GM12878 (cell line): ENCODE data around the gene TMPRSS2. TPM values are rescaled to one million over a fixed set of nuclear protein-coding genes. Genes with fewer than 3 reads are reported as not detected.

ENCODE experiments used
- ATAC-seq: fragments of 200-7000 bp; cut with Tn5 transposase; 3 replicates; pipeline ENCODE4 v1.9.1; 2020; ENCODE audit warnings: mild to moderate bottlenecking, moderate library complexity
- BruUV-seq: library from RNA; stranded (reverse); fragments of 400-500 nt; replicated peaks from 2 replicates; lab custom pipeline; 2021; lab: Mats Ljungman, UMichigan
- CTCF ChIA-PET: fragments of 300-600 bp; sonication (Branson Sonifier 250); formaldehyde crosslinking; extraction: SDS; loops from one replicate; lab custom pipeline; 2021; ENCODE audit warnings: inconsistent platforms; lab: Yijun Ruan, JAX
- POLR2A ChIA-PET: fragments of 350-600 bp; formaldehyde crosslinking; extraction: SDS; loops from one replicate; lab custom pipeline; 2021; ENCODE audit warnings: inconsistent platforms; lab: Charles Lee
- RAD21 ChIA-PET: fragments of 300-600 bp; sonication (Branson Sonifier 250); formaldehyde crosslinking; loops from one replicate; lab custom pipeline; 2023; ENCODE audit warnings: antibody characterized with exemption; ENCODE audit not compliant: unreplicated experiment; lab: Charles Lee
- SMC1A ChIA-PET: fragments of 300-600 bp; sonication (Branson Sonifier 250); formaldehyde crosslinking; loops from one replicate; lab custom pipeline; 2023; ENCODE audit not compliant: unreplicated experiment, uncharacterized antibody; lab: Charles Lee
- DNase-seq: peaks from one replicate; pipeline ENCODE4 v3.0.0-alpha.2; 2011; ENCODE audit warnings: low read depth, low spot score
- FAIRE-seq: peaks from 3 replicates; lab custom pipeline; 2011; peaks lifted over from hg19 to GRCh38; lab: Jason Lieb, UNC
- H2AFZ ChIP-seq: 2 replicates; pipeline ENCODE4 v1.6.0; 2011; ENCODE audit warnings: low read depth, low read length, control low read depth; ENCODE audit not compliant: control insufficient read depth
- H3K27ac ChIP-seq: 2 replicates; pipeline ENCODE4 v1.5.1; 2011; ENCODE audit warnings: control low read depth; ENCODE audit not compliant: control insufficient read depth, insufficient read depth
- H3K27me3 ChIP-seq, 2 experiments: replicated peaks in 1 of 2; 2 replicates each; pipeline versions ENCODE4 v1.6.0 to v1.6.1; 2011; ENCODE audit warnings: low read length in 1 of 2; ENCODE audit not compliant: control insufficient read depth in 2 of 2, insufficient read depth in 2 of 2
- H3K36me3 ChIP-seq, 2 experiments: 2 replicates each; pipeline ENCODE4 v1.5.1; 2011; ENCODE audit warnings: low read length in 1 of 2; ENCODE audit not compliant: control insufficient read depth in 2 of 2, insufficient read depth in 2 of 2
- H3K4me1 ChIP-seq: 2 replicates; pipeline ENCODE4 v1.6.1; 2011; ENCODE audit warnings: mild to moderate bottlenecking, low read length, moderate library complexity, mixed read lengths; ENCODE audit not compliant: control insufficient read depth, insufficient read depth
- H3K4me2 ChIP-seq: 2 replicates; pipeline ENCODE4 v1.6.0; 2011; ENCODE audit warnings: control low read depth; ENCODE audit not compliant: control insufficient read depth, insufficient read depth
- H3K4me3 ChIP-seq: fragments of 200-600 bp; sonication (generic); 2 replicates; pipeline ENCODE4 v1.5.1; 2016
- H3K79me2 ChIP-seq: 2 replicates; pipeline ENCODE4 v1.6.0; 2011; ENCODE audit warnings: low read length; ENCODE audit not compliant: control insufficient read depth, insufficient read depth
- H3K9ac ChIP-seq: 2 replicates; pipeline ENCODE4 v1.8.0; 2011; ENCODE audit warnings: low read length, control low read depth, mixed read lengths; ENCODE audit not compliant: control insufficient read depth, insufficient read depth
- H3K9me3 ChIP-seq: replicated peaks from 3 replicates; pipeline ENCODE4 v1.5.1; 2011; ENCODE audit warnings: mild to moderate bottlenecking, low read length; ENCODE audit not compliant: control insufficient read depth, insufficient read depth
- H4K20me1 ChIP-seq: 2 replicates; pipeline ENCODE4 v1.6.0; 2011; ENCODE audit not compliant: control insufficient read depth, insufficient read depth
- GABPA ChIP-seq: IDR thresholded peaks from 2 replicates; pipeline ENCODE4 v1.6.1; 2014; ENCODE audit warnings: antibody characterized with exemption, low read depth, mild to moderate bottlenecking, inconsistent platforms
- IKZF2 ChIP-seq, 2 experiments: fragments of 450-650 bp; IDR thresholded peaks; 2 replicates each; pipeline ENCODE4 v1.6.1; 2017; ENCODE audit warnings: mild to moderate bottlenecking in 2 of 2, moderate library complexity in 2 of 2
- MTA2 ChIP-seq: fragments of 450-650 bp; IDR thresholded peaks from 2 replicates; pipeline ENCODE4 v1.6.1; 2016; ENCODE audit warnings: low read depth, mild to moderate bottlenecking, moderate library complexity
- NFXL1 ChIP-seq: fragments of 450-650 bp; IDR thresholded peaks from 2 replicates; pipeline ENCODE4 v1.6.1; 2017; ENCODE audit warnings: antibody characterized with exemption, mild to moderate bottlenecking, borderline replicate concordance
- NFYB ChIP-seq: IDR thresholded peaks from 2 replicates; pipeline ENCODE4 v1.6.1; 2011; ENCODE audit warnings: low read depth, mild to moderate bottlenecking, low read length, improper control_type of control experiment, moderate library complexity; ENCODE audit not compliant: insufficient read depth
- POLR2A ChIP-seq: IDR thresholded peaks from 2 replicates; pipeline ENCODE4 v1.6.1; 2011; ENCODE audit warnings: low read depth, mild to moderate bottlenecking, low read length
- RELB ChIP-seq: fragments of 450-650 bp; IDR thresholded peaks from 2 replicates; pipeline ENCODE4 v1.6.1; 2017; ENCODE audit warnings: low read depth, mild to moderate bottlenecking, moderate library complexity
- YY1 ChIP-seq: IDR thresholded peaks from 2 replicates; pipeline ENCODE4 v1.6.1; 2011; ENCODE audit warnings: low read depth, mild to moderate bottlenecking, low read length
- ZNF592 ChIP-seq: fragments of 450-650 bp; IDR thresholded peaks from 2 replicates; pipeline ENCODE4 v1.6.1; 2017; ENCODE audit warnings: mild to moderate bottlenecking, moderate library complexity
- ZNF622 ChIP-seq: fragments of 450-650 bp; IDR thresholded peaks from 2 replicates; pipeline ENCODE4 v1.6.1; 2017; ENCODE audit warnings: mild to moderate bottlenecking, inconsistent platforms
- ZSCAN29 ChIP-seq: fragments of 450-650 bp; IDR thresholded peaks from 2 replicates; pipeline ENCODE4 v1.6.1; 2017; ENCODE audit warnings: mild to moderate bottlenecking, moderate library complexity
- WGBS: methylation state at CpG from one replicate; pipeline ENCODE4 v1.1.6; 2016; ENCODE audit warnings: low lambda C conversion rate; ENCODE audit not compliant: insufficient replicate concordance, insufficient coverage; ENCODE audit errors: missing lambda C conversion rate; 5-methylcytosine and 5-hydroxymethylcytosine counted together
- in situ Hi-C: fragments of 300-500 bp; cut with MboI; formaldehyde crosslinking; loops from 9 replicates; pipeline ENCODE4 v1.14.3; 2018; ENCODE audit warnings: mixed read lengths
- intact Hi-C: fragments of 100-400 bp; cut with micrococcal nuclease; formaldehyde crosslinking; loops from one replicate; pipeline ENCODE4 v1.14.2; 2022; ENCODE audit not compliant: unreplicated experiment
- polyA plus RNA-seq, 11 experiments: library from polyadenylated mRNA; depleted of rRNA in 4 of 11; unstranded in 6 of 11; stranded (reverse) in 5 of 11; fragments of >200 nt; fragmentation: Nextera tagmentation in 4 of 11; fragmentation: Illumina TruSeq in 1 of 11; extraction: Ambion mirVana in 4 of 11; extraction: Trizol in 1 of 11; gene quantifications; 1 replicate in 1 of 11; 2 replicates in 10 of 11; pipeline versions ENCODE4 v1.2.1 to v1.2.3, GENCODE V29; 2011 to 2016; ENCODE audit warnings: inconsistent platforms in 2 of 11, missing spikeins in 2 of 11, low read depth in 1 of 11
- total RNA-seq, 4 experiments: library from RNA; depleted of rRNA in 3 of 4; stranded (reverse); fragments of >200 nt in 3 of 4; fragmentation: Illumina TruSeq in 1 of 4; extraction: Trizol in 1 of 4; gene quantifications; 2 replicates each; pipeline versions ENCODE4 v1.2.1 to v1.2.3, GENCODE V29; 2013 to 2021

Gene TMPRSS2
- total and polyA plus RNA-seq, 10 of the 15 experiments (the other 5 are each of a cell fraction or from before 2014, with no cell fraction given), result 0.19 to 0.26 TPM; not detected in 8

GRCh38 chr21:41458559-41458958, 49.4 kb downstream of the TMPRSS2 start:
- Histone ChIP-seq H3K27ac (no peak overlapping the region), H4K20me1 (peaks cover 15% of the 10 kb centered on the region), H3K36me3 (peaks cover 20 to 43% of the 10 kb centered on the region in 2 experiments), H3K4me2 (no peak overlapping the region), H3K27me3 (no peaks in the 10 kb centered on the region), H3K79me2 (no peaks in the 10 kb centered on the region), H3K9me3 (no peaks in the 10 kb centered on the region; the same call in 2 of the 3 replicates), H3K4me1 (no peaks in the 10 kb centered on the region), H3K4me3 (no peak overlapping the region), H3K9ac (no peak overlapping the region), H2AFZ (no peak overlapping the region)
- in situ Hi-C loops, result loop anchor here (5.0 kb wide), 1 partner anchor 171 kb away; no protein-coding TSS in a partner anchor
- TF ChIP-seq POLR2A (peak; percentile 65), ZSCAN29 (no peak)
- ChIA-PET CTCF (interaction anchor here (0.7 to 3.1 kb wide), 3 partner anchors 89 to 296 kb away, joined by 3 to 47 read pairs (median 3); no protein-coding TSS in a partner anchor), SMC1A (interaction anchor here (0.9 to 1.2 kb wide), 3 partner anchors 23 to 218 kb away, joined by 3 to 8 read pairs (median 4); no protein-coding TSS in a partner anchor), RAD21 (interaction anchor here (1.2 to 3.4 kb wide), 2 partner anchors 8 to 175 kb away, joined by 3 to 26 read pairs; no protein-coding TSS in a partner anchor), POLR2A (interaction anchor here (0.7 kb wide), 1 partner anchor 26 kb away, joined by 3 read pairs; no protein-coding TSS in a partner anchor)
- FAIRE-seq (no peak), ATAC-seq (no peak), DNase-seq (no peak)
- WGBS, result 97% methylated on average over 22 of the region's 22 CpGs
- TSS peak; percentile 24 for BruUV-seq
- intact Hi-C loops, result no loop called here

- in situ Hi-C loops, result loop anchor here (5.0 kb wide), 1 partner anchor 171 kb away; no protein-coding TSS in a partner anchor
- SMC1A ChIA-PET, result no interaction called here
- TF ChIP-seq ZNF592 (no peak), IKZF2 (IDR thresholded peaks at IDR 0.05) (no peak), RELB (no peak), MTA2 (no peak), ZNF622 (no peak), NFXL1 (no peak), YY1 (no peak), NFYB (no peak), GABPA (no peak)
Measured at GRCh38 chr21:41458121-41458520, 49.8 kb downstream of the TMPRSS2 start.

More at GRCh38 chr21:41458121-41458520, 49.8 kb downstream of the TMPRSS2 start:
- H2AFZ ChIP-seq, result no peak overlapping the region
- H3K79me2 ChIP-seq, result no peaks in the 10 kb centered on the region
- no peaks in the 10 kb centered on the region for H3K4me1 ChIP-seq
- no peak overlapping the region for H3K4me2 ChIP-seq
- ChIA-PET CTCF (interaction anchor here (1.1 to 3.1 kb wide), 3 partner anchors 175 to 295 kb away, joined by 3 to 47 read pairs (median 11); no protein-coding TSS in a partner anchor), RAD21 (interaction anchor here (3.4 kb wide), 1 partner anchor 174 kb away, joined by 26 read pairs; no protein-coding TSS in a partner anchor), POLR2A (no interaction called here)
- no peaks in the 10 kb centered on the region; the same call in 2 of the 3 replicates for H3K9me3 ChIP-seq
- ATAC-seq (no peak), DNase-seq (no peak), FAIRE-seq (no peak)
- BruUV-seq, result no TSS peak
- H3K9ac ChIP-seq, result no peak overlapping the region
- H3K36me3 ChIP-seq, result peaks cover 20 to 47% of the 10 kb centered on the region in 2 experiments
- H3K27ac ChIP-seq, result no peak overlapping the region
- H4K20me1 ChIP-seq, result peaks cover 15% of the 10 kb centered on the region
- WGBS, result 99% methylated on average over 6 of the region's 6 CpGs
- intact Hi-C loops, result no loop called here
- H3K4me3 ChIP-seq, result no peak overlapping the region
- H3K27me3 ChIP-seq, result no peaks in the 10 kb centered on the region
